Breast epithelium (tissue), 4 donors: ENCODE data around the gene ASCC1. TPM values are rescaled to one million over a fixed set of nuclear protein-coding genes. Genes with fewer than 3 reads are reported as not detected.

Experiments used
- DNase-seq, 2 donors: peaks; one replicate each; pipeline ENCODE4 v3.0.0-alpha.2; 2019; ENCODE audit warnings: low spot score in 2 of 2
- H3K27ac ChIP-seq, 2 donors: fragments of 200-600 bp; sonication (generic) in 1 of 2; one replicate each; pipeline ENCODE4 v1.5.1; 2016 to 2019; ENCODE audit warnings: mild to moderate bottlenecking in 1 of 2
- H3K27me3 ChIP-seq, 2 donors: fragments of 200-600 bp; sonication (generic) in 1 of 2; one replicate each; pipeline versions ENCODE4 v1.5.1 to v1.6.0; 2017 to 2019; ENCODE audit warnings: control low read depth in 1 of 2, mild to moderate bottlenecking in 1 of 2
- H3K36me3 ChIP-seq: fragments of 200-600 bp; one replicate; pipeline ENCODE4 v1.5.1; 2019
- H3K4me1 ChIP-seq, 2 donors: fragments of 200-600 bp; sonication (generic); one replicate each; pipeline ENCODE4 v1.5.1; 2016 to 2019; ENCODE audit warnings: control low read depth in 1 of 2
- H3K4me3 ChIP-seq, 3 donors: fragments of 200-600 bp; sonication (generic); 1 replicate in 2 of 3; 2 replicates in 1 of 3; pipeline ENCODE4 v1.5.1; 2016 to 2019; ENCODE audit warnings: mild to moderate bottlenecking in 3 of 3, moderate library complexity in 2 of 3
- H3K9me3 ChIP-seq, 2 donors: fragments of 200-600 bp; sonication (generic) in 1 of 2; one replicate each; pipeline ENCODE4 v1.5.1; 2016 to 2019; ENCODE audit warnings: control low read depth in 1 of 2
- CTCF ChIP-seq, 3 donors: fragments of 450-650 bp; IDR thresholded peaks; one replicate each; pipeline ENCODE4 v1.5.1; 2016 to 2017; ENCODE audit warnings: antibody characterized with exemption in 3 of 3, mild to moderate bottlenecking in 3 of 3, moderate library complexity in 3 of 3
- POLR2A ChIP-seq: fragments of 450-650 bp; IDR thresholded peaks from one replicate; pipeline ENCODE4 v1.6.1; 2016; ENCODE audit warnings: antibody characterized with exemption, mild to moderate bottlenecking, moderate library complexity
- POLR2AphosphoS5 ChIP-seq, 3 donors: sonication (generic); formaldehyde crosslinking; IDR thresholded peaks; one replicate each; pipeline ENCODE4 v1.6.1; 2017; ENCODE audit warnings: antibody characterized with exemption in 3 of 3
- intact Hi-C: fragments of 100-400 bp; cut with DNase I; formaldehyde crosslinking; loops from one replicate; pipeline ENCODE4 v1.15.1; 2023; ENCODE audit warnings: low total_unique reads
- total RNA-seq, 3 donors: library from RNA; depleted of rRNA; stranded (reverse); fragments of >200 nt; gene quantifications; one replicate each; pipeline ENCODE4 v1.1.0, GENCODE V29; 2016

Gene ASCC1
- total RNA-seq, 3 donors from 2014 or later, result 28.5 to 42.9 (median 29.6) TPM

GRCh38 chr10:72075376-72076115, 140.5 kb downstream of the ASCC1 start:
- no peak overlapping the region for H3K4me3 ChIP-seq
- H3K27me3 ChIP-seq, result no peaks in the 10 kb centered on the region
- H3K4me1 ChIP-seq, result no peaks in the 10 kb centered on the region
- TF ChIP-seq CTCF (IDR thresholded peaks at IDR 0.05) (no peak), POLR2AphosphoS5 (IDR thresholded peaks at IDR 0.05) (no peak), POLR2A (no peak)
- no peaks in the 10 kb centered on the region for H3K36me3 ChIP-seq
- intact Hi-C loops, result no loop called here
- no peak for DNase-seq
- no peaks in the 10 kb centered on the region for H3K9me3 ChIP-seq
- H3K27ac ChIP-seq, result no peak overlapping the region

GRCh38 chr10:72074574-72075375, 141.3 kb downstream of the ASCC1 start:
- no peak overlapping the region for H3K4me3 ChIP-seq
- no peak for DNase-seq
- H3K4me1 ChIP-seq, result no peaks in the 10 kb centered on the region
- no peaks in the 10 kb centered on the region for H3K9me3 ChIP-seq
- TF ChIP-seq POLR2AphosphoS5 (IDR thresholded peaks at IDR 0.05) (no peak), CTCF (IDR thresholded peaks at IDR 0.05) (no peak), POLR2A (no peak)
- H3K27me3 ChIP-seq, result no peaks in the 10 kb centered on the region
- no peak overlapping the region for H3K27ac ChIP-seq
- H3K36me3 ChIP-seq, result no peaks in the 10 kb centered on the region
- intact Hi-C loops, result no loop called here

DNA sequence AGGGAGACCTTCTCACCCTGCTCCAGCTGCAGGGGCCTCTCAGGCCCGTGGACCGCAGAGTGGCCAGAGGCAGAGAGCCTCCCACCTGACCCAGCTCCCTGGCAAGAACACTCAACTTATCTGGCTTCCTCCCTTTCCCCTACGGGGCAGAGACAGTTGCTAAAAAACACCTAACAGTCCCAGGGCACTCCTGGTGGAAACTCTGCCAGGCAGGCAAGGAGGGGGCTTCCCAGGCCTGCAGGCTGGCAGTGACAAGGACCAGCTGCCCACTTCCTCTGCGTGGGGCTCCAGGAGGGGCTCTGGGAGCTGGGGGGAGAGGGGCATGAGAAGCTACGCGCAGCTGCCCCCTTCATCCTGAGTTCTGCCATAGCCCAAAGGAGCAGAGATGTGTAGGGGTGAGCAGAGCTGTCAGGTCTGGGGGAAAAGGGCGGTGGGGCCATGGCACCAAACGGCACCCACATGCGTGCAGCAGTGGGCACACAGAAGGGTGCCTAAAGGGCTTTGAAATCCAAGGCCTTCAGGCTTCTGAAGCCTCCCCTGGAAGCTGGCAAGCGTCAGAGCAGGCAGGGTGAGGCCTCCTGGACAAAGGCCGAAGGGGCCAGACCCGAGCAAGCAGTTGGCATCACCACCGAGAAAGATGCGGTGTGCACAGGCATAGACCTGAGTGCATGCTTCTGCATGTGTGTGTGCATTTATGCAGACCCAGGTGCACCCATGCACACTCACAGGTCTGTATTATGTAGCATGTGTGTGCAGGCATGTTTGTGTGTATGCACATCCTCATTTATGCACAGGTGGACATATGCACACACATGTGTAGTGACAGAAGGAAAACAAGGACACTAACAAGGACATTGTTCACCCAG, 142.1 kb downstream of the ASCC1 start:
- Histone ChIP-seq H3K27me3 (no peaks in the 10 kb centered on the region), H3K36me3 (no peaks in the 10 kb centered on the region), H3K4me1 (no peaks in the 10 kb centered on the region), H3K27ac (no peak overlapping the region), H3K4me3 (no peak overlapping the region), H3K9me3 (no peaks in the 10 kb centered on the region)
- intact Hi-C loops, result no loop called here
- no peak for TF ChIP-seq CTCF (IDR thresholded peaks at IDR 0.05)
- DNase-seq, result no peak

GRCh38 chr10:72072639-72073038, 143.4 kb downstream of the ASCC1 start:
- no peak overlapping the region for H3K4me3 ChIP-seq
- H3K27me3 ChIP-seq, result no peaks in the 10 kb centered on the region
- no peaks in the 10 kb centered on the region for H3K36me3 ChIP-seq
- TF ChIP-seq POLR2A, result no peak
- no peak for TF ChIP-seq CTCF (IDR thresholded peaks at IDR 0.05)
- no peak for TF ChIP-seq POLR2AphosphoS5 (IDR thresholded peaks at IDR 0.05)
- H3K27ac ChIP-seq, result no peak overlapping the region
- DNase-seq, result no peak
- H3K4me1 ChIP-seq, result no peaks in the 10 kb centered on the region
- no peaks in the 10 kb centered on the region for H3K9me3 ChIP-seq
- intact Hi-C loops, result no loop called here
